Measurements from ENCODE around the gene CLCN3.

DNA sequence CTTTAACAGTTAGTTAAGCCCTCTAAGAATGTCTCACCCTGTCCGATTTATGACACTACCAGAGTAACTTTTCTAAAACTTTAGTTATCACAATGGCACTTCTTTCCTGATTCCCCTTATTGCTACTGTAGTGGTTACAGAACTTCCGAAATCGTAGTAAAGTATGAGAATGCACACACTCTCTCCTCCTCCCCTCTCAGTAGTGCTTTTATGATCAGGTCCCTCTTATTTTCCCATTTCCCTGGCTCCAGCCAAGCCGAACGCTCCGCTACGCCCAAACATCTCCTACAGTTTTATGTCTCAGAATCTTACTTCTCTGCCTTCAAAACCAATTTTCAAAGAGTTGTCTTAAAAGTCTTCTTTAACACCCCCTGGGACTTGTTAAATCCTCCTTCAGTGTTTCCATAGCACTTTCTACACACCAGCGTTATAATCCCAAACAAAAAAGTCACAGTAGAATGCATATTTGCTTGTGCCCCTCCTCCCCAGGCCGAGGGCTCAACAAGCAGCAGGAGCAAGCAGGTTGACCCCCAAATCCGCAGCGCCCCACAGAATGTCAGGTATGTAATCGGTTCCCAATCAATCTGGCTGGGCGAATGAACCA, 136.7 kb downstream of the CLCN3 start:
- TF ChIP-seq POLR2A (IDR thresholded peaks at IDR 0.05; ENCODE audit: low read depth, low read length), result no peak
- TF ChIP-seq, protein P1, sequence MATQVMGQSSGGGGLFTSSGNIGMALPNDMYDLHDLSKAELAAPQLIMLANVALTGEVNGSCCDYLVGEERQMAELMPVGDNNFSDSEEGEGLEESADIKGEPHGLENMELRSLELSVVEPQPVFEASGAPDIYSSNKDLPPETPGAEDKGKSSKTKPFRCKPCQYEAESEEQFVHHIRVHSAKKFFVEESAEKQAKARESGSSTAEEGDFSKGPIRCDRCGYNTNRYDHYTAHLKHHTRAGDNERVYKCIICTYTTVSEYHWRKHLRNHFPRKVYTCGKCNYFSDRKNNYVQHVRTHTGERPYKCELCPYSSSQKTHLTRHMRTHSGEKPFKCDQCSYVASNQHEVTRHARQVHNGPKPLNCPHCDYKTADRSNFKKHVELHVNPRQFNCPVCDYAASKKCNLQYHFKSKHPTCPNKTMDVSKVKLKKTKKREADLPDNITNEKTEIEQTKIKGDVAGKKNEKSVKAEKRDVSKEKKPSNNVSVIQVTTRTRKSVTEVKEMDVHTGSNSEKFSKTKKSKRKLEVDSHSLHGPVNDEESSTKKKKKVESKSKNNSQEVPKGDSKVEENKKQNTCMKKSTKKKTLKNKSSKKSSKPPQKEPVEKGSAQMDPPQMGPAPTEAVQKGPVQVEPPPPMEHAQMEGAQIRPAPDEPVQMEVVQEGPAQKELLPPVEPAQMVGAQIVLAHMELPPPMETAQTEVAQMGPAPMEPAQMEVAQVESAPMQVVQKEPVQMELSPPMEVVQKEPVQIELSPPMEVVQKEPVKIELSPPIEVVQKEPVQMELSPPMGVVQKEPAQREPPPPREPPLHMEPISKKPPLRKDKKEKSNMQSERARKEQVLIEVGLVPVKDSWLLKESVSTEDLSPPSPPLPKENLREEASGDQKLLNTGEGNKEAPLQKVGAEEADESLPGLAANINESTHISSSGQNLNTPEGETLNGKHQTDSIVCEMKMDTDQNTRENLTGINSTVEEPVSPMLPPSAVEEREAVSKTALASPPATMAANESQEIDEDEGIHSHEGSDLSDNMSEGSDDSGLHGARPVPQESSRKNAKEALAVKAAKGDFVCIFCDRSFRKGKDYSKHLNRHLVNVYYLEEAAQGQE (IDR thresholded peaks at IDR 0.05; ENCODE audit: low read depth, low read length), result no peak
- TF ChIP-seq, protein P2, sequence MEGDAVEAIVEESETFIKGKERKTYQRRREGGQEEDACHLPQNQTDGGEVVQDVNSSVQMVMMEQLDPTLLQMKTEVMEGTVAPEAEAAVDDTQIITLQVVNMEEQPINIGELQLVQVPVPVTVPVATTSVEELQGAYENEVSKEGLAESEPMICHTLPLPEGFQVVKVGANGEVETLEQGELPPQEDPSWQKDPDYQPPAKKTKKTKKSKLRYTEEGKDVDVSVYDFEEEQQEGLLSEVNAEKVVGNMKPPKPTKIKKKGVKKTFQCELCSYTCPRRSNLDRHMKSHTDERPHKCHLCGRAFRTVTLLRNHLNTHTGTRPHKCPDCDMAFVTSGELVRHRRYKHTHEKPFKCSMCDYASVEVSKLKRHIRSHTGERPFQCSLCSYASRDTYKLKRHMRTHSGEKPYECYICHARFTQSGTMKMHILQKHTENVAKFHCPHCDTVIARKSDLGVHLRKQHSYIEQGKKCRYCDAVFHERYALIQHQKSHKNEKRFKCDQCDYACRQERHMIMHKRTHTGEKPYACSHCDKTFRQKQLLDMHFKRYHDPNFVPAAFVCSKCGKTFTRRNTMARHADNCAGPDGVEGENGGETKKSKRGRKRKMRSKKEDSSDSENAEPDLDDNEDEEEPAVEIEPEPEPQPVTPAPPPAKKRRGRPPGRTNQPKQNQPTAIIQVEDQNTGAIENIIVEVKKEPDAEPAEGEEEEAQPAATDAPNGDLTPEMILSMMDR (IDR thresholded peaks at IDR 0.05 in 2 of 3, conservative IDR thresholded peaks at IDR 0.05 in 1 of 3; ENCODE audit: control insufficient read depth in 2 of 3, extremely low read depth in 1 of 3, insufficient read depth in 1 of 3, low read depth in 3 of 3, low read length in 3 of 3), result no peak
- TF ChIP-seq, protein P3, sequence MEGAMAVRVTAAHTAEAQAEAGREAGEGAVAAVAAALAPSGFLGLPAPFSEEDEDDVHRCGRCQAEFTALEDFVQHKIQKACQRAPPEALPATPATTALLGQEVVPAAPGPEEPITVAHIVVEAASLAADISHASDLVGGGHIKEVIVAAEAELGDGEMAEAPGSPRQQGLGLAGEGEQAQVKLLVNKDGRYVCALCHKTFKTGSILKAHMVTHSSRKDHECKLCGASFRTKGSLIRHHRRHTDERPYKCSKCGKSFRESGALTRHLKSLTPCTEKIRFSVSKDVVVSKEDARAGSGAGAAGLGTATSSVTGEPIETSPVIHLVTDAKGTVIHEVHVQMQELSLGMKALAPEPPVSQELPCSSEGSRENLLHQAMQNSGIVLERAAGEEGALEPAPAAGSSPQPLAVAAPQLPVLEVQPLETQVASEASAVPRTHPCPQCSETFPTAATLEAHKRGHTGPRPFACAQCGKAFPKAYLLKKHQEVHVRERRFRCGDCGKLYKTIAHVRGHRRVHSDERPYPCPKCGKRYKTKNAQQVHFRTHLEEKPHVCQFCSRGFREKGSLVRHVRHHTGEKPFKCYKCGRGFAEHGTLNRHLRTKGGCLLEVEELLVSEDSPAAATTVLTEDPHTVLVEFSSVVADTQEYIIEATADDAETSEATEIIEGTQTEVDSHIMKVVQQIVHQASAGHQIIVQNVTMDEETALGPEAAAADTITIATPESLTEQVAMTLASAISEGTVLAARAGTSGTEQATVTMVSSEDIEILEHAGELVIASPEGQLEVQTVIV (IDR thresholded peaks at IDR 0.05; ENCODE audit: borderline replicate concordance, partially characterized antibody), result no peak
- no peak for TF ChIP-seq TARDBP (IDR thresholded peaks at IDR 0.05; ENCODE audit: borderline replicate concordance)
